ENCODE results near the gene NR3C1.
A peak's percentile ranks its signal among the peaks of the same experiment; 100 is the strongest.
"Not testable (repeated sequence)": the region's sequence is repeated elsewhere in the genome, so short reads cannot be mapped to it uniquely, and the experiment has no call there.

NR3C1 gene

DNA sequence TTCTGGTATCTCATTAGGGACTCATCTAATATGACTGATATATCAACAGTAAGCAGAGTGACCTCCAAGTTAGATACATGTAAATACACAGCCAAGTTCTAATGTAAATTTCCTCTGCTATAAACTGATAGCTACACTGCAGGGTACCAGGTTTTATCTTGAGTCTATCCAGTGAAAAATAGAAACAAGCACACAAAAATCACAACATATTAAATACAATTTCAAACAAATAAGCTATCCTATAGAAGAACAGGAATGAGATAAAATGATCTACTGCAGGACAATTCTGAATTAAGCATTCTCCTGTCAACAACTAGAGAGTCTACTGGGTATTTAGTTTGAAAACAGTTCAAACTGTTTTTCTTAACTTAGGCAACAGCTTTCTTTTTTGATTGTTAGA is 42.7 kb downstream of the NR3C1 start:
- no peak for DNase-seq

DNA sequence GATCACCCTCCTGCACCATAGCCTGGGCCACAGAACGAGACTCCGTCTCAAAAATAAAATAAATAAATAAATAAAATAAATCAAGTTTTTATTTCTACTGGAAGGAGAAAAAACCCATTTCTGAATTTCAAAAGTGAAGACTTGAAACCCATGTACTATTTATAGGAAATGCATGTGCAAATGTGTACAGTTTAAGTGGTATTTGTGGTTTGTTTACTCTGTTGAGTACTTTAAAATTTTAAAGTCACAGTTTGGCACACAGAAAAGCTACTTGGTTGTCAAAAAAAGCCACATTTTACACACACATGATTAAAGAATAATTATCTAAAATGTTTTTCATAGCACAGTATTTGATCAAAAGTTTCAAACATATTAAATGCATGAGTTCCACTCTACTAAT is 43.6 kb downstream of the NR3C1 start:
- no peak for DNase-seq

DNA sequence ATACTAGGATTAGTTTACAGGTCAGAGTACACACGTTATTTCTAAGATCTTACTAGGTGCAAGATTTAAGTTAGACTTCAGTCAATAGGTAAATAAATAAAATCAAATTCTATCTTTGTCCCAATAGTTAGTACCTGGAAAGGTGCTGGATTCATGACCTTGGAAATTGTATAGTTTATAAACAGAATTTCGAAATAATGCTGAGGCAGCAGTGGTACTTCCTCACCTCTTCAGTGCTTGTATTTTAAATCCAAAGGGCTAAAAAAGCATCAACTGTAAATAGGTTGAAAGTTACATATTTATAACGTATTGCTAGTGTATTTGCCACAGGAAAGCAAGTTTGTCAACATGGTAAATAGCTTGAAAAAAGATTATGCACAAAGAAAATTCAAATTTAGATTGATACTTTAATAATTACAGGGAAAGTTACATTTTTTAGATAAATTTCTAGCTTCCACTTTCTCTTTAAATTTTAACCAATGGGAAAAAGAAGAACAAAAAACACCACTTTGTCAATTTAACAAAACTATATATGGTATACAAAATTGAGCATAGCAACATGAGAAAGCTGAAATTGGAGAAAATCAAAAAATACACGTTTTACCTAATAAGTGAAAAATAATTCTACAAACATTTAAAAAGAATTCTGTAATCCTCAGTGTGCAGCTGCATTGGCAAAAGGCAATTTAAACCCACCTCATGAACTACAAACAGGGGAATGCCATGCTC is 46.5 kb downstream of the NR3C1 start:
- DNase-seq = no peak

DNA sequence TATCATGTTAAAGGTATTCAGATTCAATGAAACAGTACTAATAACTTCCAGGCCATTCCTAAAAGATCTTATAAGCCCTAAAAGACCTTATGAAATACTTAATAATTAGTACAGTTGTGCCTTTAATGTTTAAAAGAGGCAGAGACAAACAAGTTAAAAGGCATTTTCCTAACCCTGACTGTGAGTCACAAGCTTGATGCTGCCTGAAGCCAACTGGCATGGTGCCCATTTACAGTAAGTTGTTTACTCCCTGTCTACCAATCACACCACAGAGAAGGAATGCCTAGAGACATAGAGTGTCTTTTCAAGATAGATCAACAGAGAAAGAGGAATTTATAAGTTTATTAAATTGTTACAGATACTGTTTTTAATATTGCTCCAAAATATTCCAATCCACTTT is 47.8 kb downstream of the NR3C1 start:
- peak; percentile 4 to 71 (median 21) for DNase-seq

DNA sequence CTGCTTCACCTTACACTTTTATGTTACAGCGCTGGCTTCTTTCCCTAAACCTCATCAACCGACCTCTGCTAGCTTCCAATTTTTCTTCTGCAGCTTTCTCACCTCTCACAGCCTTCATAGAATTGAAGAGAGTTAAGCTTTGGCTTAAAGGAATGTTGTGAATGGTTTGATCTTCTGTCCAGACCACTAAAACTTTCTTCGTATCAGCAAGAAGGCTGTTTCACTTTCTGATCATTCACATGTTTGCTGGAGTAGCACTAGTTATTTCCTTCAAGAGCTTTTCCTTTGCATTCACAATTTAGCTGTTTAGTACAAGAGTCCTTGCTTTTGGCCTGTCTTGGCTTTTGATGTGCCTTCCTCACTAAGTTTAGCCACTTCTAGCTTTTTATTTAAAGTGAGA is 49.5 kb downstream of the NR3C1 start:
- no peak for DNase-seq

DNA sequence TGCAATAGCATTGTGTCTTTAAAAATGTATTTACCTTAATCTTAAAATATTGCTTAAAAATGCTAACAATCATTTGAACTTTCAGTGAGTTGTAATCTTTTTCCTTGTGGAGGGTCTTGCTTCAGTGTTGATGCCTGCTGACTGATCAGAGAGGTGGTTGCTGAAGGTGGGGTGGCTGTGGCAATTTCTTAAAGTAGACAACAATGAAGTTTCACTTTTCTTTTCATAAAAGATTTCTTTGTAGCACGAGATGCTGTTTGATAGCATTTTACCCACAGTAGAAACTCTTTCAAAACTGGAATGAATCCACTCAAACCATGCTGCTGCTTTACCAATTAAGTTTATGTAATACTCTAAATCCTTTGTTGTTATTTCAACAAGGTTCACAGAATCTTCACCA is 50.8 kb downstream of the NR3C1 start:
- DNase-seq = no peak

DNA sequence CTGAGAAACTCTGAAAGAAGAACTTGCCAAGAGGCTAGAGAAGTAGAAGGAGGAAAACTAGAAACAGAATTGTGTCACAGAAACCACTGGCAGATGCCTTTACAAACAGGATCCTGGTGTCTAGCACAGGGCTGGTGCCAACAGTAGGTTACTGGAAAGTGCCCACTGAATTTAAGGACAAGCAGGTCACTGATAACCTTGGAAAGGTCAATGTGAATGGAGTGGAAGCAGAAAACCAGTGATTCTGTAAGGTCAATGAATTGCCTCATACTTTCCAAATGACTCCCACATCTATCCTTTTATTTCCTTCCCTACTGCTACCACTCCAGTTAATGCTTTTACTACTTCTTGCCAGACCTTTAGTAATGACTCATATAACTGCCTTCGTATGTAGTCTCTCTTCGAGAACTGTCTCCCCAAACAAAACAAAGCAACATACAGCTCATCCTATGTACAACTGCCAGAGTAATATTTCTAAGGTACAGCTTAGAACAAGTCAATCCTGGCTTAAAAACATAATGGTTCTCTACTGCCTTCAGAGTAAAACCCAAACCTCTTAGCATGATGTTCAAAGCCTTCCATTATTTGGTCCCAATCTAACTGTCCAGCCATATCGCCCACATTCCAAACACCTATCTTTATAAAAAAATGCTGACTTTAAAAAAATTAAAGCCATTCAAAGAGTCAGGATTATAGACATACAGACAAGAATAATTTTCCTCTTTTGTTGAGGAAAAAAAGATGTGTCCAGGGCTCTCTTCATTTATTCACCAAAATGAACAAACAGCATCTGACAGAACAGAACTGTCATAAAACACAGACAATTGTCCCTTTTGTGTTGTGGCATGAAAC is 52.5 kb downstream of the NR3C1 start:
- no peak for DNase-seq

DNA sequence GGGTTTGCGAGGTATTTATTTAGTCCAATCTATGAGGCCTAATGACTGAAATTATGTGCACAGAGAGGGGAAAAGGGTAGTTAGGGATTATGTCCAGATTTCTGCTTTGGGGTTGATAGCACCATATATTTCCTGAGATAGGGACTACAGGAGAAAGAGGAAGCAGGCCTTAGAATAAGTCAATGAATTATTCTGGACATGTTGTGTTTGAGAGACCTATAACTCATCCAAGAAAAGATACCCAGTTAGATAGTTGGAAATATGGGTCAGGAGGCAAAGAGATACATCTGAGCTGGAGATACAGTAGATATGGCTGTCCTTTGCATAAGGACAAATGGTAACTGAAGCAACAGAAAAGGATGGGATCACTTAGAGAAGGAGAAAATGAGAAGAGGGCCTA is 53.1 kb downstream of the NR3C1 start:
- no peak for DNase-seq

DNA sequence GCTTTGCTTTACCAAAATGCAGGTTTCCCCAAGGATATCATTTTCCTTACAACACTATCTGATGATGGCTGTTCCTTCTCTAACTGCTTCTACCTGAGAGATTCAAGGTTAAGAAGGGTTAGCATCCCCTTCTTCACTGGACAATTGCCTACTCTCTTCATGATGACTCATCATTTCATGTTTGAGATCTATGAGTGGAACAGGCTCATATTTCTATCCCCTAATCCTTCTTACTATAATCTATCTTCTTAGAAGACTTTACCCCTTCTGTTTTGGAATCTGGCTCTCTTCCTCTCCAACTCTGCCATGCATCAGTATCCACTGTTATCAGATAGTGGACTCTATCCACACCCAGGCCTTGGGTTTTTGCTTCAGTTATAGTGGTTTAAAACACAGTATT is 54.3 kb downstream of the NR3C1 start:
- no peak for DNase-seq

DNA sequence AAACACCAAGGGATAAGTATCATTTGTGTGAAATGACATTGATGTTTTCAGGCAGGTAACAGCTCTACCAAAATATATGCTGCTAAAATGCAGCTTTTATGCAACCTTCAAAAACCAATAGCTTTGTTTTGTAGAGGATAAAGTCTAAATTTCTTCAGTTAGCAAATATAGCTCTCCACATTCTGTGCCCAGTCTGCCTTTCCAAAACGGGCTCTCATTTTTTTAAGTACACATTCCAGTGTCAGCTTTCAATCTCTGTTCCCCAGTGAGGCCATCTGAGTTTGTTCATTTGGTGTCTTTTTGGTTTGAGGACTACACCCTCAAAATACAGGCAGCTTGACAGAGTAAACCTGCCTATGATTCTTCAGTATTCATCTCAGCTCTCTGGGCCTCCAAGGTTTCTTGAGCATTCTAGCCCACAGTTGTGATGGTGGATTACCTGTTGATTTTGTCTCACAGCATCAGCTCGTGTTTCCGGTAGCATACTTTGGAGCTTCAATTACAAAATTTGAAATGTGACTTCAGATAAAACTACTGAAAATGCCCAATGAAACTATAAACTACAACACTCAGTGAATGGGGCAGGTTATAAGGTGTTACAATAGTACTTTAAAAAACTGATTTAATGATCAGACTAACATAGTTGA is 55.7 kb downstream of the NR3C1 start:
- DNase-seq = no peak

DNA sequence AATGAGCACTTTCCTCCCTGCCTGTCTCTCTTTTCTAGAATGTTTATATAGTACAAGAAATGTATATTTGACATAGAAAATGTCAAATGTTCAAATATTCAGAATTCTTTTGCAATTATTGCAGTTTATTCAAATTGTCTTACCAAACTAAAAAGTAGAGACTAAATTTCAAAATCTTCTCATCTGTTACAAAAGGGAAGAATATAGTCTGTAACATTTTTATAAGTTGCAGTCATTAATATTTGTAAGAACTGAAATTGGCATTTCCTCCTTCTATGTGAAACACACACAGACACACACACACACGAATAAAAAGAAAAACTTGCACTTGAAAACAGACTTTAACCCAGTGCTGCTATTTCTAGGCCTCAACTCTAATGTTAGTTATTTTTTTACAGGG is 56.4 kb downstream of the NR3C1 start:
- no peak for DNase-seq

DNA sequence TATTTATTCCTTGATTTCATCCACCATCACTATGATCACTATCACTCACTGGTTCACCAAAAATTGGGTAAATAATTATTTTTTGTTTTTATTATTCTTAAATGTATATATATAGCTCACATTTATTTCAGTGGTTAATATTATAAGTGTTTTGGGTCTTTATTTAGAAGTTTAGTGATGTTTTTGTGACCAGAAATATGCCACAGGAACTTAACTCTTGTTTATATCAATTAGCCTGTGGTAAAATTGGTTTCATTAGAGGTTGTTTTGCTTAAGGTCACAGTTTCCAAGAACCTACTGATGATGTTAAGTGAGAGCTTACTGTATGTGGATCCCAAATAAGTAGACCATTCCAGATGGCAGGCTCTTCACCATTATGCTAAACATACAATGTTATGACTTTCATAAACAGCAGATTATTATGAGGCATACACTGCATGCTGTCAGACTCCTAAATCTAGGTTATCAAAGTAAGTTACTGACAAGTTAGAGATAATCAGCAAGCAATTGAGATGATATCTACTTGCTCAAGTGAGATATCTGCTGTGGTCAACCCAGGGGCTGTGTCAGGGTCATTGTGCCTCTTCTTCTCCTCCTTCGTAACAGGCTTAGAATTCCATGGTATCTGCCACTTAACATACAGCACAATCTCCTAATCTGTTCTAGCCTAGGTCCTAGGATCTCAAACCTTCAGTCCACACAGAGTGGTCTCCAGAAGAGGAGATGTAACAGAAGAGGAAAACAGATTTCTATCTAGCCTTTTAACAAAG is 57.6 kb downstream of the NR3C1 start:
- no peak for DNase-seq

DNA sequence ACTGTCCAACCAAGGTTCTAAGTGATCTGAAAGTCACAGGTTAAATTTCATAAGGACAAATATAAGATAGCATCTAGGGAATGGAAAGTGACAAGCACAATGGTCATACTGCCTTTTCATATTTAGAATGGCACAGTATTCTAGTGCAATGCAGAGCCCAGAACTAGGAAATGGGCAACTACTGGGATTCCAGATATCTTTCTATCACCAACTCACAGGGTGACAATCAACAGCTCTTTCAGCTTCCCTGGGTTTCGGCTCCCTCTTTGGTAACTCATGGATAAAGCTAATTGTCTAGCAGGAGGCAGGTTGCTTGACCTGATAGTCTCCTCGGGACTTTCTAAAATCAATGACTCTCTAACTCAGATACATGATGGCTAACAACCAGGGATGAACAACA is 60.4 kb downstream of the NR3C1 start:
- DNase-seq = no peak

DNA sequence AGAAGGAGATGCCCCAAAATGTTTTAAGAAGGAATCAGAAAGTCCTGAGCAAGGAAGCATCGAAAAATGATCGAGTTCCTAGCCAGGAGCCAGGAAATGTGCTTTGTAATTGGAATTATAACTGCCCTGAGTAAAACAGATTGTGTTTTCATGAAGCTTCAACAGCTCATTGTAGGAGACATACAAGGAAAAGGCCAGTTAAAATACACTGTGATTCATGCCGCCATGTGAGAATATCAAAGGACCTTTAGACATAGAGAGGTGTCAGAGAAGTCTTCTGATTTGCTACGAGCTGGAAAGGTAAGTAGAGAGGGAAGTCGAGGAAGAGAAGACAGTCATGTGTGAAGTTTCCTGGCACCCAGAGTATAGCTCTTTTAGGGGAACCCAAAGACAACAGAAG is 60.9 kb downstream of the NR3C1 start:
- no peak for DNase-seq

DNA sequence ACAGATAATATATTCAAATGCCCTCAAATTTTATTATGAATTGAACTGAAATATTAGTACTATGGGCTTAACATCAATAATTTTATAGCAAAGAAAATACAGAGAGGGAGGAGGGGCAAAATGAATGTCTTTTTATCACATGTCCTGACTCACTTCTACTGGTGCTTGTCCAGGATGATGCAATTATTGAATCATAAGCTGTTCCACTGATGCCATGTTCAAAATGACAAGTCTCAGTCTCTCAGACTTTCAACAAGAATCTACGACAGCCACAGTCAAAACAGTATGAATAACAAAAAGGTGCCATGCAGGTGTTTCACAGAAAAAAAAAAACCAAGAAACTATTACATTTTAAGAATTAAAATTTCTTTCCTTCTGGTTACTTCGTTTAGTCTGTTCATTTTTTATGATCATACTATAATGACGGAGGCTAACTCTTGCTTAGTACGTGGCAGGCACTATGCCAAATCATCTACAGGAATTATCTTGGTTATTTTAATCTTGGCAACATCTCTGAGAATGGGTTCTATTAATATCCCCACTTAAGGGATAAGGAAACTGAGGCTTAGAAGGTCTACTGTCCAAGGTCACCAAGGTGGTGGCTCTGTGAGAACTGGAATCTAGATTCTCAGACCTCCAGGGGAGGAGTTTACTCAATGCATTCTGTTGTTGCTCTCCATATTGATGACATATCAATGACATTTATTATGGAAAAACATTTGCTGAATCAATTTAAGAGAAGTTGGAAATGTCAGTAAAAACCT is 61.5 kb downstream of the NR3C1 start:
- DNase-seq = no peak

DNA sequence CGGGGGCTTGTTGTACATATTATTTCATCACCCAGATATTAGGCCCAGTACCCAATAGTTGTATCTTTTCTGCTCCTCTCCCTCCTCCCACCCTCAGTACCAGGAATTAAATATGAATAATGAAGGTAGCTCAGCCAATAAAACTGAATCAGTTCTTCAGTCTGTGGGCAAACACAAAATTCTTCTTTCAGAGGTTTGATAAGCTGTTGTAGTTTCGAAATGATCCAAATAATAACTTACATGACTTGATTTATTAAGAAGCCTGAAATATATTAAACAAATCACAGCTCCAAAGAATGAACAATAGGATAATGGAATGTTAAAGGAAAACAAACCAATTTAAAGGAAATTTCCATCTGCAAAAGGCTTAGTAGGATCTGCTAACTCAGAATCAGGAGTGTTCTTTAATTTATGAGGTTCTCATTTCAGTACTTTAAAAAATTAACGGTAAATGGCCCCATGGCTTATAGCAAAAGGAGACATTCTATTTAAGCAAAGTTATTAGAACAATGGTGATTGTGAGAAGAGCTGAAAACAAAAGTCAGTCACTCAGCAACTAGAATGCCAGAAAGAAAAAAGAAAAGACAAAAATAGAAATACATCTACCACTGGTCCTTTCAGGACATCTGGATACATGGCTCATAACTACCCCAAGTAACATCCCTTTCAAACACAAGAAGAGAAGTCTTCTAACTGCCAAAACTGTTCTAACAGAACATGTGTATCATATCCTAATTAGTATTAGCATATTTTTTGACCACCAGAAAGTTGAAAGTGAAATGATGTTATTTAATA is 62.4 kb downstream of the NR3C1 start:
- no peak for DNase-seq

DNA sequence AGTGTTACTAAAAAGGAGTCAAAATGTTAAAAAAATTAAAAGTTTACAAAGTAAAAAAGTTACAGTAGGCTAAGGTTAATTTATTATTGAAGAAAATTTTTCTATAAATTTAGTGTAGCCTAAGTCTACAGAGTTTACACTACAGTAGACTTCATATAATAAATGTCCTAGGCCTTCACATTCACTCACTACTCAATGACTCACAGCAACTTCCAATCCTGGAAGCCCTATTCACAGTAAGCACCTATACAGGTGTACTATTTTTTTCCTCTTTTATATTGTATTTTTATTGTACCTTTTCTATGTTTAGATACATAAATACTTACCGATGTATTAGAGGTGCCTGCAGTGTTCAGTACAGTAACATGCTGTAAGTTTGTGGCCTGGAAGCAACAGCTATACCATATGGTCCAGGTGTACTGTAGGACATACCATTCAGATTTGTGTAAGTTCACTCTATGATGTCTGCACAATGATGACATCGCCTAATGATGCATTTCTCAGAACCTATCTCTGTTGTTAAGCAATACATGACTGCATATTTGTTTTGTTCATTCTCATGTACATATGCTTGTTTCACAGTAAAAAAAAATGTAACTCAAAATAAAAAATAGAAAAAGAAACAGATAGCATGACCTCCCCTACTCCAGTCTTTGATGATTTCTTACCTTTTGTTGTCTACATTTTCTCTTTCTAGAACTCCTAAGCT is 64.7 kb downstream of the NR3C1 start:
- DNase-seq = no peak

DNA sequence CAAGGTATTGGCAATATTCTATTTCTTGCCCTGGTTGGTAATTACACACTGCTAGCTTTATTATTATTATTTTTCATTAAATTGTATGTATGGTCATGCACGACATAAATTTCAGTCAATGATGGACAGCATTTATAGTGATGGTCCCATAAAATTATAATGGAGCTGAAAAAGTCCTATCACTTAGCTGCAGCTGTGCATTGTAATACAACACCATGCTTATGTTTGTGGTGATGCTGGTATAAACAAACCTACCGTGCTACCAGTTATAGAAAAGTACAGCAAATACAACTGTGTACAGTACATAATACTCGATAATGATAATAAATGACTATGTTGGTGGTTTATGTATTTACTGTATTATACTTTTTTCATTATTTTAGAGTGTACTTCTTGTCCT is 65.5 kb downstream of the NR3C1 start:
- peak in 1 of 3 experiments; percentile 32 for DNase-seq

DNA sequence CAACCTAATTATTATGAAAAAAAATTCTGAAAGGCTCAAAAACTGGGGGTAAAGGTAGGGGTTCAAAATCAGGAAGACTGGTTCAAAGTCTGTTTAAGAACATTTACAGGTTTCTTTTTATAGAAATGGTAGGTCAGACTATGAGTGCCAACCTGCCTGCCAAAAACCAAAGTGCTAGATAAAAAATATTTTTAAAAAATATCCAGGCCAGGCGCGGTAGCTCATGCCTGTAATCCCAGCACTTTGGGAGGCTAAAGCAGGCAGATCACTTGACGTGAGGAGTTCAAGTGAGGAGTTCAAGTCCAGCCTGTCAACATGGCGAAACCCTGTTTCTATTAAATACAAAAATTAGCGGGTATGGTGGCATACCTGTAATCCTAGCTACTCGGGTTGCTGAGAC is 67.0 kb downstream of the NR3C1 start:
- DNase-seq = no peak

DNA sequence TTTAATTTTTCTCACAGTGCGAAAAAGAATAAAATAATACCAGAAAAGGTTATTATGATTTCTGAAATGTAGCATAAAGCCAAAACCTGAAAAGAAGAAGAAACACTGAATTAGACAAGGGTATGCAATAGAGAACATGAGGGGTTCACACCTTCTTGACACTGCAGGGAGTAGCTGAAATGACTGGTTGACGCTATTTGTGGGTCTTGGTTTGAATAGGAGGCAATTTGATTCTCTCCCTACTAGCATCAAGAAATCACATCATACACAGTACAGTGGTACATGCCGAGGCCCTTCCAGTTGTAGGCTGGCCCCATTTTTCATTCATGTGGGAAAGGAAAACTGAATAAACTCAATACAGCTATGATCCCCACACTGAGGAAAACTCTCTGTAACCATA is 68.6 kb downstream of the NR3C1 start:
- no peak for DNase-seq

DNA sequence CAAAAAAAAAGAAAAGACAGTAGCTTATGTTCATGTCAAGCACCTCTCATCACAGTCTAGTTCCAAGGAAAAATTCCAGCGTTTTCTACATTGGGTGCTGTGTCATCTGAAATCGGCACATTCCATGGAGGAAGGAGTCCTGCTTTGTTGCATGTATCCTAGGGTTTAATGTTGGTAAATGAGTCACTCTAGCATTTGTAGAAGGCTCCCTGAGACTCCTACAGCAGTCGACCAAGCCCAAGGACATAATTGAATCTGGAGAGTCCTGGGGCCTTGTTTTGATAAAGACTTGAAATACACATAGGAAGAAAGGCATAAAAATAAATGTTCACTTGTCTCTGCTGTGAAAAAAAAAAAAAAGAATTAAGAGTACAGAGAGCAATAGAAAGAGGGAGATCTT is 69.1 kb downstream of the NR3C1 start:
- DNase-seq = not testable (repeated sequence)

Measured in NCI-H1417 (cell line).